ENCODE results near the gene ARRDC1. TPM values are rescaled to one million over a fixed set of nuclear protein-coding genes. Genes with fewer than 3 reads are reported as not detected.

Gene ARRDC1
- polyA plus RNA-seq, 1 of the 3 experiments (the other 2 are of a cell fraction): 49.7 TPM

DNA sequence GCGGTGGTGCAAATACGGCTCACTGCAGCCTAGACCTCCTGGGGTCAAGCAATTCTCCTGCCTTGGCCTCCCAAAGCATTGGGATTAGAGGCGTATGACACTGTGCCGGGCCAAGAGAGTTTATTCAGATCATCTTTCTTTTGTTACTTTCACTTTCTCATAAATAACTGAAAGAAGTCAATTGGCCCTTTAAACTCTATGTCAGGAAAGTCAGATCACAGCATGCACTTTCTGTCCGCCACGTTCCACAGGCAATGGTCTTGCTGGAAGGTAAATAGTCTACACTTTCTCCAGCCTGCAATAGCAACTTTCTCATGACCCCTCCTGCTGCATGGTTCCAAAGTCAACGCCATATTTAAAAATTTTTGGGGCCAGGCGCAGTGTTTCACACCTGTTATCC is 6.5 kb upstream of the ARRDC1 start:
- H3K4me2 ChIP-seq: no peak overlapping the region
- H3K36me3 ChIP-seq (replicated peaks in 1 of 2; ENCODE audit: control insufficient read depth in 1 of 2, insufficient read depth in 2 of 2, low read length in 1 of 2): no peaks in the 10 kb centered on the region
- H4K20me1 ChIP-seq (ENCODE audit: insufficient read depth): no peaks in the 10 kb centered on the region
- peaks cover 18% of the 10 kb centered on the region for H3F3A ChIP-seq (replicated peaks; ENCODE audit: insufficient read depth)
- CTCF ChIA-PET: interaction anchor here (0.8 kb wide), 1 partner anchor 211 kb away, joined by 3 read pairs; no protein-coding TSS in a partner anchor
- H2AFZ ChIP-seq (ENCODE audit: low read depth): no peak overlapping the region
- DNase-seq: no peak
- no peaks in the 10 kb centered on the region for H3K27me3 ChIP-seq (ENCODE audit: insufficient read depth)
- TF ChIP-seq EZH2phosphoT487 (IDR thresholded peaks at IDR 0.05; ENCODE audit: borderline replicate concordance, low read depth) (no peak), MEF2A (IDR thresholded peaks at IDR 0.05; ENCODE audit: borderline replicate concordance, low read depth) (no peak), SMC3 (IDR thresholded peaks at IDR 0.05; ENCODE audit: low read depth, low read length) (no peak), ELF1 (IDR thresholded peaks at IDR 0.05) (no peak), MXI1 (IDR thresholded peaks at IDR 0.05; ENCODE audit: low read depth, low read length) (no peak), EP300 (IDR thresholded peaks at IDR 0.05; ENCODE audit: borderline replicate concordance in 1 of 2, low read depth in 1 of 2, low read length in 1 of 2) (no peak), NRF1 (IDR thresholded peaks at IDR 0.05; ENCODE audit: low read depth, low read length) (no peak), RCOR1 (IDR thresholded peaks at IDR 0.05; ENCODE audit: low read length) (no peak), FOSL2 (IDR thresholded peaks at IDR 0.05; ENCODE audit: borderline replicate concordance, low read depth) (no peak), FOXM1 (IDR thresholded peaks at IDR 0.05; ENCODE audit: low read depth) (no peak), RXRA (IDR thresholded peaks at IDR 0.05; ENCODE audit: borderline replicate concordance, low read depth) (no peak), SIN3A (IDR thresholded peaks at IDR 0.05; ENCODE audit: borderline replicate concordance, low read depth, low read length) (no peak), CHD2 (IDR thresholded peaks at IDR 0.05; ENCODE audit: low read length, partially characterized antibody) (no peak), POLR2AphosphoS5 (IDR thresholded peaks at IDR 0.05; ENCODE audit: low read depth, low read length) (no peak), JUND (IDR thresholded peaks at IDR 0.05) (no peak), TAF1 (IDR thresholded peaks at IDR 0.05; ENCODE audit: borderline replicate concordance, low read depth, low read length) (no peak)
- TF ChIP-seq, protein P1, sequence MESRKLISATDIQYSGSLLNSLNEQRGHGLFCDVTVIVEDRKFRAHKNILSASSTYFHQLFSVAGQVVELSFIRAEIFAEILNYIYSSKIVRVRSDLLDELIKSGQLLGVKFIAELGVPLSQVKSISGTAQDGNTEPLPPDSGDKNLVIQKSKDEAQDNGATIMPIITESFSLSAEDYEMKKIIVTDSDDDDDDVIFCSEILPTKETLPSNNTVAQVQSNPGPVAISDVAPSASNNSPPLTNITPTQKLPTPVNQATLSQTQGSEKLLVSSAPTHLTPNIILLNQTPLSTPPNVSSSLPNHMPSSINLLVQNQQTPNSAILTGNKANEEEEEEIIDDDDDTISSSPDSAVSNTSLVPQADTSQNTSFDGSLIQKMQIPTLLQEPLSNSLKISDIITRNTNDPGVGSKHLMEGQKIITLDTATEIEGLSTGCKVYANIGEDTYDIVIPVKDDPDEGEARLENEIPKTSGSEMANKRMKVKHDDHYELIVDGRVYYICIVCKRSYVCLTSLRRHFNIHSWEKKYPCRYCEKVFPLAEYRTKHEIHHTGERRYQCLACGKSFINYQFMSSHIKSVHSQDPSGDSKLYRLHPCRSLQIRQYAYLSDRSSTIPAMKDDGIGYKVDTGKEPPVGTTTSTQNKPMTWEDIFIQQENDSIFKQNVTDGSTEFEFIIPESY (IDR thresholded peaks at IDR 0.05; ENCODE audit: borderline replicate concordance, low read depth): no peak
- TF ChIP-seq, protein P2, sequence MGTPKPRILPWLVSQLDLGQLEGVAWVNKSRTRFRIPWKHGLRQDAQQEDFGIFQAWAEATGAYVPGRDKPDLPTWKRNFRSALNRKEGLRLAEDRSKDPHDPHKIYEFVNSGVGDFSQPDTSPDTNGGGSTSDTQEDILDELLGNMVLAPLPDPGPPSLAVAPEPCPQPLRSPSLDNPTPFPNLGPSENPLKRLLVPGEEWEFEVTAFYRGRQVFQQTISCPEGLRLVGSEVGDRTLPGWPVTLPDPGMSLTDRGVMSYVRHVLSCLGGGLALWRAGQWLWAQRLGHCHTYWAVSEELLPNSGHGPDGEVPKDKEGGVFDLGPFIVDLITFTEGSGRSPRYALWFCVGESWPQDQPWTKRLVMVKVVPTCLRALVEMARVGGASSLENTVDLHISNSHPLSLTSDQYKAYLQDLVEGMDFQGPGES (IDR thresholded peaks at IDR 0.05; ENCODE audit: low read depth, low read length): no peak
- TF ChIP-seq, protein P3, sequence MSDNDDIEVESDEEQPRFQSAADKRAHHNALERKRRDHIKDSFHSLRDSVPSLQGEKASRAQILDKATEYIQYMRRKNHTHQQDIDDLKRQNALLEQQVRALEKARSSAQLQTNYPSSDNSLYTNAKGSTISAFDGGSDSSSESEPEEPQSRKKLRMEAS (IDR thresholded peaks at IDR 0.05; ENCODE audit: low read depth): no peak
- TF ChIP-seq, protein P4, sequence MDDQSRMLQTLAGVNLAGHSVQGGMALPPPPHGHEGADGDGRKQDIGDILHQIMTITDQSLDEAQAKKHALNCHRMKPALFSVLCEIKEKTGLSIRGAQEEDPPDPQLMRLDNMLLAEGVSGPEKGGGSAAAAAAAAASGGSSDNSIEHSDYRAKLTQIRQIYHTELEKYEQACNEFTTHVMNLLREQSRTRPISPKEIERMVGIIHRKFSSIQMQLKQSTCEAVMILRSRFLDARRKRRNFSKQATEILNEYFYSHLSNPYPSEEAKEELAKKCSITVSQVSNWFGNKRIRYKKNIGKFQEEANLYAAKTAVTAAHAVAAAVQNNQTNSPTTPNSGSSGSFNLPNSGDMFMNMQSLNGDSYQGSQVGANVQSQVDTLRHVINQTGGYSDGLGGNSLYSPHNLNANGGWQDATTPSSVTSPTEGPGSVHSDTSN (IDR thresholded peaks at IDR 0.05): no peak
- no peaks in the 10 kb centered on the region for H3K9me3 ChIP-seq
- H3K9ac ChIP-seq: no peak overlapping the region
- H3K27ac ChIP-seq (ENCODE audit: low read depth in 2 of 2, low read length in 1 of 2): no peak overlapping the region
- WGBS (ENCODE audit: low lambda C conversion rate): 61% methylated on average over 7 of the region's 8 CpGs
- no peaks in the 10 kb centered on the region; a peak in 1 of 4 replicates for H3K4me1 ChIP-seq (ENCODE audit: control insufficient read depth in 1 of 2, insufficient read depth in 2 of 2, low read depth in 1 of 2, low read length in 1 of 2)
- POLR2A ChIA-PET: no interaction called here
- H3K4me3 ChIP-seq (ENCODE audit: low read depth in 2 of 2, low read length in 1 of 2): no peak overlapping the region
- H3K9me2 ChIP-seq: no peaks in the 10 kb centered on the region
- no peaks in the 10 kb centered on the region for H3K79me2 ChIP-seq (ENCODE audit: insufficient read depth)
